Measurements from ENCODE around the gene CLEC17A.
"Not testable (repeated sequence)": the region's sequence is repeated elsewhere in the genome, so short reads cannot be mapped to it uniquely, and the experiment has no call there.

The CLEC17A gene

GRCh38 chr19:14603990-14604387 lies 21.1 kb downstream of the CLEC17A start:
- no peak for DNase-seq
- H4K91ac ChIP-seq (ENCODE audit: low read length), result no peak overlapping the region
- no peaks in the 10 kb centered on the region for H3K36me3 ChIP-seq (ENCODE audit: control insufficient read depth in 1 of 2, insufficient read depth in 2 of 2, low read depth in 1 of 2, low read length in 2 of 2)

GRCh38 chr19:14606627-14607026 lies 23.7 kb downstream of the CLEC17A start:
- Histone ChIP-seq H3K18ac (ENCODE audit: low read depth in 1 of 2, low read length in 2 of 2) (no peak overlapping the region), H4K91ac (ENCODE audit: low read length) (no peak overlapping the region), H2BK5ac (ENCODE audit: low read depth, low read length, poor library complexity, severe bottlenecking) (no peak overlapping the region), H2AK5ac (ENCODE audit: low read length, severe bottlenecking) (no peak overlapping the region), H4K8ac (ENCODE audit: low read length) (no peak overlapping the region), H3K4me1 (ENCODE audit: control insufficient read depth, insufficient read depth, low read depth, low read length) (no peaks in the 10 kb centered on the region), H3K27ac (ENCODE audit: low read length, poor library complexity, severe bottlenecking) (no peak overlapping the region), H3K4me2 (ENCODE audit: low read length, poor library complexity, severe bottlenecking) (no peak overlapping the region), H3K4ac (ENCODE audit: low read depth in 1 of 2, low read length in 2 of 2) (no peak overlapping the region), H3K9ac (ENCODE audit: low read length) (no peak overlapping the region), H2AFZ (ENCODE audit: low read depth, low read length) (no peak overlapping the region), H3K79me1 (replicated peaks; ENCODE audit: low read length, poor library complexity, severe bottlenecking) (no peaks in the 10 kb centered on the region), H2BK12ac (ENCODE audit: low read length in 2 of 2) (no peak overlapping the region), H3K4me3 (ENCODE audit: insufficient read depth in 1 of 2, low read depth in 1 of 2, low read length in 2 of 2) (no peak overlapping the region), H3K14ac (ENCODE audit: low read length in 2 of 2) (no peak overlapping the region), H2BK15ac (ENCODE audit: low read depth, poor library complexity, severe bottlenecking) (no peak overlapping the region), H3K36me3 (ENCODE audit: control insufficient read depth in 1 of 2, insufficient read depth in 2 of 2, low read depth in 1 of 2, low read length in 2 of 2) (no peaks in the 10 kb centered on the region), H2BK120ac (ENCODE audit: low read depth, low read length) (no peak overlapping the region), H3K27me3 (ENCODE audit: control insufficient read depth in 1 of 2, insufficient read depth in 1 of 2, low read length in 2 of 2) (no peaks in the 10 kb centered on the region), H3K23ac (ENCODE audit: low read length in 2 of 2) (no peak overlapping the region), H3K9me3 (ENCODE audit: control insufficient read depth, low read length) (no peaks in the 10 kb centered on the region)
- 73% methylated on average over 8 of the region's 9 CpGs for WGBS
- no peak for DNase-seq

More at GRCh38 chr19:14603990-14604387, 21.1 kb downstream of the CLEC17A start:
- Histone ChIP-seq H2AK5ac (ENCODE audit: low read length, severe bottlenecking) (no peak overlapping the region), H2BK15ac (ENCODE audit: low read depth, poor library complexity, severe bottlenecking) (no peak overlapping the region), H2BK12ac (ENCODE audit: low read length in 2 of 2) (no peak overlapping the region), H2BK5ac (ENCODE audit: low read depth, low read length, poor library complexity, severe bottlenecking) (no peak overlapping the region), H3K4ac (ENCODE audit: low read depth in 1 of 2, low read length in 2 of 2) (no peak overlapping the region), H2BK120ac (ENCODE audit: low read depth, low read length) (no peak overlapping the region), H3K4me2 (ENCODE audit: low read length, poor library complexity, severe bottlenecking) (no peak overlapping the region), H3K79me1 (replicated peaks; ENCODE audit: low read length, poor library complexity, severe bottlenecking) (no peaks in the 10 kb centered on the region), H3K9ac (ENCODE audit: low read length) (no peak overlapping the region), H3K23ac (ENCODE audit: low read length in 2 of 2) (no peak overlapping the region), H3K4me1 (ENCODE audit: control insufficient read depth, insufficient read depth, low read depth, low read length) (no peaks in the 10 kb centered on the region), H2AFZ (ENCODE audit: low read depth, low read length) (no peak overlapping the region), H3K27ac (ENCODE audit: low read length, poor library complexity, severe bottlenecking) (no peak overlapping the region), H3K9me3 (ENCODE audit: control insufficient read depth, low read length) (no peaks in the 10 kb centered on the region), H3K4me3 (ENCODE audit: insufficient read depth in 1 of 2, low read depth in 1 of 2, low read length in 2 of 2) (no peak overlapping the region), H4K8ac (ENCODE audit: low read length) (no peak overlapping the region), H3K14ac (ENCODE audit: low read length in 2 of 2) (no peak overlapping the region), H3K27me3 (ENCODE audit: control insufficient read depth in 1 of 2, insufficient read depth in 1 of 2, low read length in 2 of 2) (no peaks in the 10 kb centered on the region), H3K18ac (ENCODE audit: low read depth in 1 of 2, low read length in 2 of 2) (no peak overlapping the region)
- 86% methylated on average over 2 of the region's 2 CpGs for WGBS

- H2BK120ac ChIP-seq (ENCODE audit: low read depth, low read length), result no peak overlapping the region
- no peak overlapping the region for H2BK12ac ChIP-seq (ENCODE audit: low read length in 2 of 2)
- 52% methylated on average over 3 of the region's 4 CpGs for WGBS
- H3K4me1 ChIP-seq (ENCODE audit: control insufficient read depth, insufficient read depth, low read depth, low read length), result no peaks in the 10 kb centered on the region
- H2BK15ac ChIP-seq (ENCODE audit: low read depth, poor library complexity, severe bottlenecking), result no peak overlapping the region
- no peak overlapping the region for H3K4me2 ChIP-seq (ENCODE audit: low read length, poor library complexity, severe bottlenecking)
- H3K27me3 ChIP-seq (ENCODE audit: control insufficient read depth in 1 of 2, insufficient read depth in 1 of 2, low read length in 2 of 2), result no peaks in the 10 kb centered on the region
- H3K4me3 ChIP-seq (ENCODE audit: insufficient read depth in 1 of 2, low read depth in 1 of 2, low read length in 2 of 2), result no peak overlapping the region
- H3K36me3 ChIP-seq (ENCODE audit: control insufficient read depth in 1 of 2, insufficient read depth in 2 of 2, low read depth in 1 of 2, low read length in 2 of 2), result no peaks in the 10 kb centered on the region
- H3K4ac ChIP-seq (ENCODE audit: low read depth in 1 of 2, low read length in 2 of 2), result no peak overlapping the region
- no peak for DNase-seq
- no peak overlapping the region for H4K8ac ChIP-seq (ENCODE audit: low read length)
- H3K23ac ChIP-seq (ENCODE audit: low read length in 2 of 2), result no peak overlapping the region
- H3K27ac ChIP-seq (ENCODE audit: low read length, poor library complexity, severe bottlenecking), result no peak overlapping the region
- H3K14ac ChIP-seq (ENCODE audit: low read length in 2 of 2), result no peak overlapping the region
- no peaks in the 10 kb centered on the region for H3K9me3 ChIP-seq (ENCODE audit: control insufficient read depth, low read length)
- no peak overlapping the region for H3K9ac ChIP-seq (ENCODE audit: low read length)
- no peak overlapping the region for H4K91ac ChIP-seq (ENCODE audit: low read length)
- H2AFZ ChIP-seq (ENCODE audit: low read depth, low read length), result no peak overlapping the region
- H3K79me1 ChIP-seq (replicated peaks; ENCODE audit: low read length, poor library complexity, severe bottlenecking), result no peaks in the 10 kb centered on the region
- no peak overlapping the region for H2AK5ac ChIP-seq (ENCODE audit: low read length, severe bottlenecking)
- H2BK5ac ChIP-seq (ENCODE audit: low read depth, low read length, poor library complexity, severe bottlenecking), result no peak overlapping the region
- H3K18ac ChIP-seq (ENCODE audit: low read depth in 1 of 2, low read length in 2 of 2), result no peak overlapping the region
Measured at GRCh38 chr19:14611051-14611450, 28.2 kb downstream of the CLEC17A start.

GRCh38 chr19:14612242-14612641 lies 29.4 kb downstream of the CLEC17A start:
- not testable (repeated sequence) for H3K79me1 ChIP-seq (replicated peaks; ENCODE audit: low read length, poor library complexity, severe bottlenecking); DNase-seq; H4K8ac ChIP-seq (ENCODE audit: low read length); H4K91ac ChIP-seq (ENCODE audit: low read length); H3K18ac ChIP-seq (ENCODE audit: low read depth in 1 of 2, low read length in 2 of 2); H2AFZ ChIP-seq (ENCODE audit: low read depth, low read length); H3K4me2 ChIP-seq (ENCODE audit: low read length, poor library complexity, severe bottlenecking); H3K9me3 ChIP-seq (ENCODE audit: control insufficient read depth, low read length); H2BK12ac ChIP-seq (ENCODE audit: low read length in 2 of 2); H2BK5ac ChIP-seq (ENCODE audit: low read depth, low read length, poor library complexity, severe bottlenecking); H3K4me3 ChIP-seq (ENCODE audit: insufficient read depth in 1 of 2, low read depth in 1 of 2, low read length in 2 of 2); H3K4ac ChIP-seq (ENCODE audit: low read depth in 1 of 2, low read length in 2 of 2); H3K36me3 ChIP-seq (ENCODE audit: control insufficient read depth in 1 of 2, insufficient read depth in 2 of 2, low read depth in 1 of 2, low read length in 2 of 2); H3K9ac ChIP-seq (ENCODE audit: low read length); H3K27ac ChIP-seq (ENCODE audit: low read length, poor library complexity, severe bottlenecking); H2BK120ac ChIP-seq (ENCODE audit: low read depth, low read length); H2AK5ac ChIP-seq (ENCODE audit: low read length, severe bottlenecking); H3K14ac ChIP-seq (ENCODE audit: low read length in 2 of 2); H3K4me1 ChIP-seq (ENCODE audit: control insufficient read depth, insufficient read depth, low read depth, low read length); H2BK15ac ChIP-seq (ENCODE audit: low read depth, poor library complexity, severe bottlenecking); H3K23ac ChIP-seq (ENCODE audit: low read length in 2 of 2); H3K27me3 ChIP-seq (ENCODE audit: control insufficient read depth in 1 of 2, insufficient read depth in 1 of 2, low read length in 2 of 2)
- 61% methylated on average over 4 of the region's 5 CpGs for WGBS

Data from mesenchymal stem cell (in vitro differentiated cells and primary cell).